T-helper 2 cell treated with Interferon-gamma antibody and Interleukin-4, amounts not matched to agents 100 ng/mL and 5 ng/mL, for 36 hours (primary cell): ENCODE measurements around the gene ATRN. TPM values are rescaled to one million over a fixed set of nuclear protein-coding genes. Genes with fewer than 3 reads are reported as not detected.
"Not testable (repeated sequence)": the region's sequence is repeated elsewhere in the genome, so short reads cannot be mapped to it uniquely, and the experiment has no call there.

Source experiments
- intact Hi-C: fragments of 100-400 bp; cut with micrococcal nuclease; formaldehyde crosslinking; loops from one replicate; pipeline ENCODE4 v1.15.1; 2023
- total RNA-seq: library from RNA; stranded (reverse); gene quantifications from 2 replicates; pipeline ENCODE4 v1.2.3, GENCODE V29; 2022

Gene ATRN
- 9.0 and 10.3 TPM in 2 replicates for total RNA-seq

DNA sequence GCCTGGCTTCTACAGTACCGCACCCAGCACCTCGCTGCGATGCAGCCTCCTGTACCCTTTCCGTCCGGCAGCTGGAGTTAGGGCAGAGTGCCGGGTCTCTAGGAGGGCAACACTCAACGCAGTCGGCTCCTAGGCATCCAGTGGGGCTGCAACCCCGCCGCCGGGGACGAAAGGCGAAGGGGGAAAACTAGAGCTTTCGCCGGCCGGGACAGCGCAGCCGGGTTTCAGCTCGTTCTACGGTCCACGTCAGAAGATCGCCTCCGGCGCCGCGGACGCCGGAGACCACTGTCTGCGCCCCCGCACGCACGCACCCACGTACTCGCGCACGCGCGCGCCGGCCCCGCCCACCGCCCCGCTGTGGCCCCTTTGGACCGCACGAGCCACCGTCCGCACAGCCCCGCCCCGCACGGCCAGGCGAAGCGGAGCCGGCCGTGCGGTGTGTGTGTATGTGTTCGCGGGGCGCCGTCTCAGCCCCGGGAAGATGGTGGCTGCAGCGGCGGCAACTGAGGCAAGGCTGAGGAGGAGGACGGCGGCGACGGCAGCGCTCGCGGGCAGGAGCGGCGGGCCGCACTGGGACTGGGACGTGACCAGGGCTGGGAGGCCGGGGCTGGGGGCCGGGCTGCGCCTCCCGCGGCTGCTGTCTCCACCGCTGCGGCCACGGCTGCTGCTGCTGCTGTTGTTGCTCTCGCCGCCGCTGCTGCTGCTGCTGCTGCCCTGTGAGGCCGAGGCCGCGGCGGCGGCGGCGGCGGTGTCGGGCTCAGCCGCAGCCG is at the start of gene ATRN:
Gene ATRN, plus strand, starts transcription at position 392 of the 770 bp plus-strand sequence. Its CDS starts 90 bp downstream, at position 482.
- intact Hi-C loops, result loop anchor here (2.0 to 5.0 kb wide), 3 partner anchors 49 to 999 kb away; partner anchors contain the start of gene SNRPB

DNA sequence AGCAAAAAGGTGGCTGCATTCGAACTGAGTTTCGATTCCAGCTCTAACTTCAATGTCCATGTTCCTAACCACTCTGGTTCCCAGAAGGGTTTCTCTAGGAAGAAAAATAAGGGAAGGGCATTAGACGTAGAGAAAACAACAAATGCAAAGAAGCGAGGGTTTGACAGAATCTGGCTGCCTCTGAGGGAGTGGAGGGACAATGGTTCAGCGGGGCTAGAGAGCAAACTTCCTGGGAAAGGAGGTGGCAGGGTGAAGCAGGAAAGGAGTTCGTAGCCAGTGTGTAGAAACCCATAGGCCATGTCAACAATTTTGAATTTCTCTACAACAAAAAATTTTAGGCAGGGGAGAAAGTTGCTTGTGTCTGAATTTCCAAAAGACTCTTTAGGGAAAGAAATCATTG is 48.8 kb upstream of the ATRN start:
- intact Hi-C loops, result loop anchor here (5.0 kb wide), 1 partner anchor 50 kb away; the partner anchor contains the start of gene ATRN

DNA sequence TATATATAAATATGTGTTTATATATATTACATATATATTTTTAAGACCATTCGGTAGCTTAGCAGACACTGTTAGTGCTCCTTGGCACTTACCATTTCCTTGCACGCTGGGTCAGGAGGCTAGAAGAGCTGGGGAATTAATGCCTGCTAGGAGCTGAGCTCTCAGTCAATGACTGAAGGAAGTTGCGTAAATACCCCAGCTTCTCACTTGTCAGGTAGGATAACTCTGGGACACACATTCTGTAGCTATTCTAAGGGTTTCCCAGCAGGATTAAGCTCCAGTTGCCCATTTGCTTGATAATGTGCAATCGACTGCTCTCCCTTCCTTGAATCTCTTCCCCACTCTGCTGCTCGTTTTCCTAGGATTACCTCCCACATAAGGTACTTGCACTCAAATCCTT is 47.7 kb upstream of the ATRN start:
- intact Hi-C loops, result loop anchor here (5.0 kb wide), 1 partner anchor 49 kb away; the partner anchor contains the start of gene ATRN

GRCh38 chr20:3426766-3427165 is 44.1 kb upstream of the ATRN start:
- intact Hi-C loops, result not testable (repeated sequence)

DNA sequence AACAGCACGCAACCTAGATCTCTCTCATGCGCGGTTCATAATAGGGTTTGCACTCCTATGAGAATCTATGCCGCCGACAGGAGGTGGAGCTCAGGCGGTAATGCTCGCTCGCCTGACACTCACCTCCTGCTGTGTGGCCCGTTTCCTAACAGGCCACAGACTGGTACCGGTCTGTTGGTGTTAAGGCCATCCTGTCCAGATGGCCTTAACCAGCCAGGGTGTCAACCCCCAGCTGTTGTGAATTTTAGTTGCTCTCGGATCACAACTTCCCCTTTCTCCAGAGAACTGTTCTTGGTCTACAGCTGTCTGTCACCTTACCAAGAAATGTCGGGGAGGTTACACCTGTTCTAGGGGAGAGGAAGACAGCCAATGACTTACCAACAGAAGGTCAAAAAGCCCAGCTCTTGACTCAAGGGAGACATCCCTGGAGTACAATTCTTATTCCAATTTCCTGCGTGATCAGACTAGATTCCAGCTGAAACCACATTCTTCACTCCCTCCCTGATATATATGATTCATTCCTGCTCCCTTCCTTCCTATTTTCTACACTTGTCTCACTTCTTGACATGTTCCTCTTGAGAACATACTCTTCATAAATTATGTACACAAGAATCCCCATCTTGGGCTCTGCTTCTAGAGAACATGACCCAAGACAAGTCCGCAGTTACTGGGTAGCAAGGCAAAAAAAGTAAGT is 40.3 kb upstream of the ATRN start:
- intact Hi-C loops, result no loop called here

DNA sequence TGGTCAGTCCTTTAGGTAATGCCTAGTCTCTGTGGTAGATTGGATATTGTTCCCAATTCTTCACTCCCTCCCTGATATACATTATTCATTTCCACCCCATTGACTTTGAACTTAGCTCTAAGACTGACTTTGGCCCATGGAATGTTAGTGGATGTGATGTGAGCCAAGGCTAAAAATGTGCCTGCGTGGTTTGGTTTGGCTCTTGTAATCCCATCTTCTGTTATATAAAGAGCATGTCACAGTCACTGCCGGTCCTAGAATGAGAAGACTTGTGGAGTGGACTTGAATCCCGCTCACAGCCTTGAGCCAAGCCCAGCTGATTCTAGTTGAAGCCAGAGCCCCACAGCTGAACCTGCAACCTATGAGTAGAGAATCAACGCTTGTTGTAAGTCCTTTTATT is 39.7 kb upstream of the ATRN start:
- intact Hi-C loops, result no loop called here

- intact Hi-C loops, result no loop called here
These were observed 38.0 kb upstream of the ATRN start for GRCh38 chr20:3432844-3433243.

DNA sequence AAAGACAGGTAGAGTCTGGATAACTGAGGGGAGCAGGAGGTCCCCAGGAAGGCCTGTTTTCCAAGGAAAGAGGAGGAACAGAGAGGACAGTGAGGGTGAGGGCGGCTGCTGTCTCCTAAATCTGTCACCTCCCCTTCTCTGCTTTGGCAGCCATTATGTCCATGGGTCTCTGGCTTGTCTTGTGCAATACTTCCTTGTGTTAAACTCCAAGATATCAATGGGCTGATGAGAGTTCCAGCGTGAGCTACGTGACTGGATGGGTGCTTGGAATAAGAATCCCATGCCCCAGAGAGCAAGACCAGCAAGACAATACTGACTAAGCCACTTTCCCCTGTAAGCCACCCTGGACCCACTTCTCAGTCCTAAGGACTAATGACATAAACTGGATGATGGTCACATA is 37.1 kb upstream of the ATRN start:
- intact Hi-C loops, result no loop called here

GRCh38 chr20:3434232-3434631 is 36.6 kb upstream of the ATRN start:
- intact Hi-C loops, result no loop called here

- intact Hi-C loops, result no loop called here
These were observed 33.8 kb upstream of the ATRN start for GRCh38 chr20:3436864-3437574.

- intact Hi-C loops, result no loop called here
These were observed 24.0 kb upstream of the ATRN start for GRCh38 chr20:3446779-3447178.

GRCh38 chr20:3447321-3447720 is 23.5 kb upstream of the ATRN start:
- intact Hi-C loops, result no loop called here

GRCh38 chr20:3449319-3449718 is 21.5 kb upstream of the ATRN start:
- intact Hi-C loops, result no loop called here

GRCh38 chr20:3452136-3452535 is 18.7 kb upstream of the ATRN start:
- intact Hi-C loops, result no loop called here

DNA sequence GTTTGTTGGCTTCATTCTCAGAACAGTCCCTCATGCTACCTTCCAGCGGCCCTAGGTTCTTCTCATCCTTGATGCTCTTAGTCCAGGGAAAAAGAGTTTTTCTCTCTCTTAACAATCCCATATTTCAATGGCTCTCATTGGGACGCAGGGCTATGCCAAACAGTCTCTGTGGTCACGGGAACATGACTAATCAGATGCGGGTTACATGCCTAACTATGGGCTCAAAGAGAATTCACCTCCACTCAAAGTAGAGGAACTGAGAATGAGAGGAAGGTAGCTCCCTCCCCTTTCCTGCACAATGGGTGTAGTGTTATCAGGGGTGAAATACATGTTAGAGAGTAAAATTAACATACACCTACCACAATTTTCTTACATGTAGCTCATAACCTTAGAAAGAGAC is 18.1 kb upstream of the ATRN start:
- intact Hi-C loops, result no loop called here

GRCh38 chr20:3454831-3455230 is 16.0 kb upstream of the ATRN start:
- intact Hi-C loops, result no loop called here

- intact Hi-C loops, result no loop called here
These were observed 14.2 kb upstream of the ATRN start for GRCh38 chr20:3456648-3457047.

- intact Hi-C loops, result no loop called here
These were observed 10.9 kb upstream of the ATRN start for GRCh38 chr20:3459881-3460307.

- intact Hi-C loops, result no loop called here
These were observed 9.5 kb upstream of the ATRN start for GRCh38 chr20:3461211-3461771.

GRCh38 chr20:3461911-3462677 is 8.7 kb upstream of the ATRN start:
- intact Hi-C loops, result no loop called here

DNA sequence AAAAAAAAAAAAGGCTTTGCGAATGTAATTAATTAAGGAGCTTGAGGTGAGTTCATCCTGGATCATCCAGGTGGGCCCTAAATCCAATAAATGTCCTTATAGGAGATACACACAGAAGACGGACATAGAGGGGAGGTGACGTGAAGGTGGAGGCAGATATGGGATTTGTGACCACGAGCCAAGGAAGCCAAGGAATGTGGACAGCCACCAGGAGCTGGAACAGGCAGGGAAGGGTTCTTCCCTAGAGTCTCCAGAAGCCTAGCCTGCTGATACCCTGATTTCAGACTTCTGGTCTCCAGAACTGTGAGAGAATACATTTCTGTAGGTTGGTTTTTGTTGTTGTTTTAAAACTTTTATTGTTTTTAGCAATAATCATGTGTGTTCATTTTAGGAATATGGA is 6.7 kb upstream of the ATRN start:
- intact Hi-C loops, result no loop called here
